ENCODE measurements around the gene DEFB132. TPM values are rescaled to one million over a fixed set of nuclear protein-coding genes. Genes with fewer than 3 reads are reported as not detected.
A peak's percentile ranks its signal among the peaks of the same experiment; 100 is the strongest.
"Not testable (repeated sequence)": the region's sequence is repeated elsewhere in the genome, so short reads cannot be mapped to it uniquely, and the experiment has no call there.

The DEFB132 gene
- total RNA-seq, 1 donor from 2014 or later, result not detected

- no peak overlapping the region for H3K4me3 ChIP-seq (ENCODE audit: low read depth, low read length)
- TF ChIP-seq CTCF (conservative IDR thresholded peaks at IDR 0.05; ENCODE audit: low read depth, low read length), result no peak
- no peak for DNase-seq (ENCODE audit: low read depth)
Measured at GRCh38 chr20:237929-238328, 19.6 kb upstream of the DEFB132 start.

- no peak for TF ChIP-seq CTCF (conservative IDR thresholded peaks at IDR 0.05; ENCODE audit: low read depth, low read length)
- no peak for DNase-seq (ENCODE audit: low read depth)
- no peak overlapping the region for H3K4me3 ChIP-seq (ENCODE audit: low read depth, low read length)
Measured at GRCh38 chr20:242905-243304, 14.6 kb upstream of the DEFB132 start.

- TF ChIP-seq CTCF (conservative IDR thresholded peaks at IDR 0.05; ENCODE audit: low read depth, low read length), result no peak
- no peak overlapping the region for H3K4me3 ChIP-seq (ENCODE audit: low read depth, low read length)
- no peak for DNase-seq (ENCODE audit: low read depth)
Measured at GRCh38 chr20:251354-251753, 6.2 kb upstream of the DEFB132 start.

GRCh38 chr20:252801-253200 is 4.7 kb upstream of the DEFB132 start:
- DNase-seq (ENCODE audit: low read depth), result no peak
- TF ChIP-seq CTCF (conservative IDR thresholded peaks at IDR 0.05; ENCODE audit: low read depth, low read length), result no peak
- H3K4me3 ChIP-seq (ENCODE audit: low read depth, low read length), result no peak overlapping the region

GRCh38 chr20:253447-253846 is 4.1 kb upstream of the DEFB132 start:
- not testable (repeated sequence) for DNase-seq (ENCODE audit: low read depth); H3K4me3 ChIP-seq (ENCODE audit: low read depth, low read length)

GRCh38 chr20:258269-258858 is 840 bp downstream of the DEFB132 start:
- no peak overlapping the region for H3K4me3 ChIP-seq (ENCODE audit: low read depth, low read length)
- no peak for TF ChIP-seq CTCF (conservative IDR thresholded peaks at IDR 0.05; ENCODE audit: low read depth, low read length)
- no peak for DNase-seq (ENCODE audit: low read depth)

GRCh38 chr20:258963-259362 is 1.4 kb downstream of the DEFB132 start:
- DNase-seq (ENCODE audit: low read depth), result no peak
- H3K4me3 ChIP-seq (ENCODE audit: low read depth, low read length), result no peak overlapping the region
- TF ChIP-seq CTCF (conservative IDR thresholded peaks at IDR 0.05; ENCODE audit: low read depth, low read length), result peak; percentile 47
